Osteoblast (primary cell): ENCODE measurements around the gene SLC12A7. TPM values are rescaled to one million over a fixed set of nuclear protein-coding genes. Genes with fewer than 3 reads are reported as not detected.

Experiments
- DNase-seq: peaks from one replicate; pipeline ENCODE4 v3.0.0; 2011; ENCODE audit warnings: low spot score, mixed read lengths; ENCODE audit not compliant: insufficient read length; ENCODE audit errors: missing footprints
- H2AFZ ChIP-seq: 2 replicates; pipeline ENCODE4 v1.6.0; 2011; ENCODE audit warnings: mild to moderate bottlenecking, low read length
- H3K27ac ChIP-seq: 2 replicates; pipeline ENCODE4 v1.5.1; 2011; ENCODE audit warnings: mild to moderate bottlenecking, low read depth, low read length, moderate library complexity
- H3K27me3 ChIP-seq: 2 replicates; pipeline ENCODE4 v1.6.0; 2012; ENCODE audit warnings: mild to moderate bottlenecking, control low read depth, inconsistent platforms, low read length, moderate library complexity; ENCODE audit not compliant: insufficient read depth
- H3K36me3 ChIP-seq: 2 replicates; pipeline ENCODE4 v1.5.1; 2011; ENCODE audit warnings: mild to moderate bottlenecking, low read length, control low read depth, moderate library complexity; ENCODE audit not compliant: insufficient read depth
- H3K4me1 ChIP-seq: 2 replicates; pipeline ENCODE4 v1.5.1; 2011; ENCODE audit warnings: mild to moderate bottlenecking, low read length, control low read depth, moderate library complexity; ENCODE audit not compliant: insufficient read depth
- H3K4me2 ChIP-seq: 2 replicates; pipeline ENCODE4 v1.6.0; 2011; ENCODE audit warnings: mild to moderate bottlenecking, low read length; ENCODE audit not compliant: insufficient read depth
- H3K4me3 ChIP-seq: fragments of 200-600 bp; sonication (generic); 3 replicates; pipeline ENCODE4 v1.5.1; 2012; ENCODE audit warnings: mild to moderate bottlenecking, low read length, inconsistent platforms; ENCODE audit not compliant: insufficient read depth
- H3K79me2 ChIP-seq: 2 replicates; pipeline ENCODE4 v1.6.0; 2012; ENCODE audit warnings: mild to moderate bottlenecking, low read length, control low read depth, inconsistent platforms; ENCODE audit not compliant: insufficient read depth
- H3K9me3 ChIP-seq: 2 replicates; pipeline ENCODE4 v1.5.1; 2011; ENCODE audit warnings: low read depth, low read length, control low read depth
- H4K20me1 ChIP-seq: 2 replicates; pipeline ENCODE4 v1.6.0; 2012; ENCODE audit warnings: mild to moderate bottlenecking, low read length, control low read depth; ENCODE audit not compliant: insufficient read depth
- total RNA-seq: library from RNA; depleted of rRNA; stranded (reverse); fragments of >200 nt; gene quantifications from 2 replicates; pipeline ENCODE4 v1.2.3, GENCODE V29; 2012
- TF ChIP-seq, protein P1 (sequence below): IDR thresholded peaks from 2 replicates; pipeline ENCODE4 v1.5.1; 2011; ENCODE audit warnings: mild to moderate bottlenecking, low read depth, low read length, moderate library complexity; ENCODE audit errors: extremely low read depth

Gene SLC12A7
- total RNA-seq, 1 donor = 6.9 TPM

DNA sequence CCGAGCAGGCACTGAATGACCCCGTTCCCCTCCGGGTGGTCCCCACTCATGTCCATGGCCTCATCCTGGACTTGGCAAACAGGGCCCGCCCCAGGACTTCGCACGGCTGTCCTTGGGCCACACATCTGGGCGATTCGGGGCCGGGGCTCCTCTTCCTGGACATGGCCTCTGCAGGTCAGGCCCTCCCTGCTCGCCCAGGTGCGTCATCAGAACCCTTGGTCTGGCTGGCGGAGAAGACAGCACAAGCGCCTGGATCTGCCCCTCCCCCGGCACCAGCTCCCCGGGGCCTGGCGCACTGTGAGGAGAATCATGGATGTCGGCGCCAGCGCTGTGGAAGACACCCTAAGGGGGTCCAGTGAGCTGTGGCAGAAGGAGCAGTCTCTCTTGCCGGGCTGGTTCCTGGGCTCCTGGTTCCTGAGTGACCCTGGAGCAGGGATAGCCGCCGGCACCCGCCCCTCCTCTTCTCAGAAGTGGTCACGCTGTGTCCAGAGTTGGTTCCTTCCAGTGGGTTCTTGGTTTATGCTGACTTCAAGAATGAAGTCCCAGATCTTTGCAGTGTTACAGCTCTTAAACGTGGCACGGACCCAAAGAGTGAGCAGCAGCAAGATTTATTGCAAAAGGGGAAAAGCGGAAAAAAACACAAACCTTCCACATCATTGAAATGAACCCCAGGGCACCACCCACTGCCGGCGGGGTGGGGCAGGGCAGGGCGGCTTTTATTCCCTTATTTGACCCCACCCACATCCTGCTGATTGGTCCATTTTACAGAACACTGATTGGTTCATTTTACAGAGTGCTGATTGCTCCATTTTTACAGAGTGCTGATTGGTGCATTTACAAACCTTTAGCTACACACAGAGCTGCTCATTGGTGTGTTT lies 25.9 kb upstream of the SLC12A7 start:
- Histone ChIP-seq H3K36me3 (no peaks in the 10 kb centered on the region), H2AFZ (no peak overlapping the region), H3K4me3 (no peak overlapping the region), H3K79me2 (no peaks in the 10 kb centered on the region), H3K27me3 (peaks cover 18% of the 10 kb centered on the region), H4K20me1 (no peaks in the 10 kb centered on the region), H3K4me2 (no peak overlapping the region), H3K9me3 (no peaks in the 10 kb centered on the region), H3K4me1 (no peaks in the 10 kb centered on the region), H3K27ac (no peak overlapping the region)
- TF ChIP-seq, protein P1, sequence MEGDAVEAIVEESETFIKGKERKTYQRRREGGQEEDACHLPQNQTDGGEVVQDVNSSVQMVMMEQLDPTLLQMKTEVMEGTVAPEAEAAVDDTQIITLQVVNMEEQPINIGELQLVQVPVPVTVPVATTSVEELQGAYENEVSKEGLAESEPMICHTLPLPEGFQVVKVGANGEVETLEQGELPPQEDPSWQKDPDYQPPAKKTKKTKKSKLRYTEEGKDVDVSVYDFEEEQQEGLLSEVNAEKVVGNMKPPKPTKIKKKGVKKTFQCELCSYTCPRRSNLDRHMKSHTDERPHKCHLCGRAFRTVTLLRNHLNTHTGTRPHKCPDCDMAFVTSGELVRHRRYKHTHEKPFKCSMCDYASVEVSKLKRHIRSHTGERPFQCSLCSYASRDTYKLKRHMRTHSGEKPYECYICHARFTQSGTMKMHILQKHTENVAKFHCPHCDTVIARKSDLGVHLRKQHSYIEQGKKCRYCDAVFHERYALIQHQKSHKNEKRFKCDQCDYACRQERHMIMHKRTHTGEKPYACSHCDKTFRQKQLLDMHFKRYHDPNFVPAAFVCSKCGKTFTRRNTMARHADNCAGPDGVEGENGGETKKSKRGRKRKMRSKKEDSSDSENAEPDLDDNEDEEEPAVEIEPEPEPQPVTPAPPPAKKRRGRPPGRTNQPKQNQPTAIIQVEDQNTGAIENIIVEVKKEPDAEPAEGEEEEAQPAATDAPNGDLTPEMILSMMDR = no peak
- no peak for DNase-seq

DNA sequence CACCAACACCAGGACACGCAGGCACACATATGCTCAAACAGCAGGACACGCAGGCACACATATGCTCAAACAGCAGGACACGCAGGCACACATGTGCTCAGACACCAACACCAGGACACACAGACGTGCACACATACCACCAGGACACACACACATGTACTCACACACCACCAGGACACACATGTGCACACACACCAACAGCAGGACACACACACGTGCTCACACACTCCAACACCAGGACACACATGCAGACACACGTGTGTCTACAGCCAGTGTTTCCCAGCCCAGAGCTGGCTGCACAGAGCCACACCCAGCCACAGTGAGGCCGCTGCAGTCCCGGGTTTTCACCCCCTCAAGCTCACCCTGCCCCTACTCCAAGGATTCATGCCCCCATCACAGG lies 25.0 kb upstream of the SLC12A7 start:
- Histone ChIP-seq H2AFZ (no peak overlapping the region), H3K4me3 (no peak overlapping the region), H3K4me1 (no peaks in the 10 kb centered on the region), H3K27me3 (peaks cover 18% of the 10 kb centered on the region), H3K36me3 (no peaks in the 10 kb centered on the region), H3K4me2 (no peak overlapping the region), H3K9me3 (no peaks in the 10 kb centered on the region), H3K79me2 (no peaks in the 10 kb centered on the region), H3K27ac (no peak overlapping the region), H4K20me1 (no peaks in the 10 kb centered on the region)
- DNase-seq = no peak
- TF ChIP-seq, protein P1 = no peak

DNA sequence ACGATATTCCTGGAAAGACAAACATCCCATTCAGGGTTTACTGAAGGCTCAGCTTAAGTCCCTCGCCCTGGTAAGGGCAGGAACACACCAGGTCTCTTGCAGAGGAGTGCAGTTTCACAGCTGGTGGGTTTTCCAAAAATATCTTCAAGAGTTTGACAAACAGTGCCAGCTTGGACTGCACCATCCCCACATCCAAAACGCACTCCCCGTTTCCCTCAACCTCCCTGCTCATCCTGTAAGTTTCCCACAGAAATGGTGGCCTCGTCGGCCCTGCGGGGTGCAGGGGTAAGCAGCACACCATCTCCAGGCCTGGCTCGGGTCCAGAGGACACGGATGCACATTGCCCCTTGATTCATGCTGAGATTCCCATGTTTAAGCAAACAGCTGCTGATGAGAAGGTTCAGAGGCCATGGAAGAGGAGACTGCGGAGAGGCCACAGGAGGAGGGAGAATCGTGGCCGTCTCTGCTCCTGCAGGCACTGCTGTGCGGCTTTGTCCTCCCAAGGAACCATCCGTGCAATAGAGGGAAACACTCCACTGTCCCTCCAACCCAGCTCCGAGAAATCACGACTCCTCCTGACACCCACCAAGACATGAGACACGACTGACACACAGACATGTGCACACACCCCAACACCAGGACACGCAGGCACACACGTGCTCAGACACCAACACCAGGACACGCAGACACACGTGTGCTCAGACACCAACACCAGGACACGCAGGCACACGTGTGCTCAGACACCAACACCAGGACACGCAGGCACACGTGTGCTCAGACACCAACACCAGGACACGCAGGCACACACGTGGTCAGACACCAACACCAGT lies 24.0 kb upstream of the SLC12A7 start:
- Histone ChIP-seq H3K79me2 (no peaks in the 10 kb centered on the region), H3K27me3 (peaks cover 13% of the 10 kb centered on the region), H3K4me3 (no peak overlapping the region), H3K4me1 (no peaks in the 10 kb centered on the region), H3K4me2 (no peak overlapping the region), H4K20me1 (no peaks in the 10 kb centered on the region), H3K36me3 (no peaks in the 10 kb centered on the region), H3K9me3 (no peaks in the 10 kb centered on the region), H3K27ac (no peak overlapping the region), H2AFZ (no peak overlapping the region)
- TF ChIP-seq, protein P1 = no peak
- no peak for DNase-seq

DNA sequence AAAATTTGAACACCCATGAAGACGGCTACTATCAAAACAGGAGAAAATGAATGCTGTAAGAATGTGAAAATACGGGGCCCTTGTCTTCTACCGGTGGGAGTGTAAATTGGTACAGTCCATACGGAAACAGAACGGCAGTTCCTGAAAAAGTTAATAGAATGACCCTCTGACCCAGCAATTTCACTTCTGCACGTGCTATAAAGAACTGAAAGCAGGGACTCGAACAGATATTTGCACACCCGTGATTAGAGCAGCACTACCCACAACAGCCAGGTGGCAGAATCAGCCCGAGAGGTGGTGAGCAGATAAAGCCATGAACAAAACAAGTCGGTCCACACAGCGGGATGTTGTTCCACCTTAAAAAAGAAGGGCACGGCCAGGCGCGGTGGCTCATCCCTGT lies 22.6 kb upstream of the SLC12A7 start:
- Histone ChIP-seq H3K4me1 (no peaks in the 10 kb centered on the region), H3K79me2 (no peaks in the 10 kb centered on the region), H3K4me3 (no peak overlapping the region), H2AFZ (no peak overlapping the region), H3K9me3 (no peaks in the 10 kb centered on the region), H4K20me1 (no peaks in the 10 kb centered on the region), H3K27ac (no peak overlapping the region), H3K4me2 (no peak overlapping the region), H3K36me3 (no peaks in the 10 kb centered on the region), H3K27me3 (peaks cover 11% of the 10 kb centered on the region)
- no peak for DNase-seq
- TF ChIP-seq, protein P1 = no peak
